ENCODE data around the gene NINJ2.

GRCh38 chr12:597926-598568 is 65.2 kb downstream of the NINJ2 start:
- TF ChIP-seq EZH2 (IDR thresholded peaks at IDR 0.05; ENCODE audit: insufficient read depth, poor library complexity, severe bottlenecking) (no peak), EZH2phosphoT487 (IDR thresholded peaks at IDR 0.05; ENCODE audit: insufficient read depth, low read depth) (no peak)

All from GM23248 (cell line).